HCT116 (cell line): ENCODE data around the gene FSTL4. TPM values are rescaled to one million over a fixed set of nuclear protein-coding genes. Genes with fewer than 3 reads are reported as not detected.

Experiments
- ATAC-seq: fragments of 200-7000 bp; cut with Tn5 transposase; 2 replicates; pipeline ENCODE4 v1.9.1; 2020; ENCODE audit warnings: mild to moderate bottlenecking, moderate library complexity
- BruUV-seq: library from RNA; stranded (reverse); fragments of 400-500 nt; replicated peaks from 2 replicates; lab custom pipeline; 2021; lab: Mats Ljungman, UMichigan
- CTCF ChIA-PET: fragments of 300-600 bp; sonication (Branson Sonifier 250); formaldehyde crosslinking; loops from one replicate; lab custom pipeline; 2021; ENCODE audit warnings: antibody characterized with exemption; lab: Charles Lee
- POLR2A ChIA-PET: fragments of 300-600, 350-600 bp; sonication (Branson Sonifier 250); formaldehyde crosslinking; loops from one replicate; lab custom pipeline; 2021; ENCODE audit warnings: antibody characterized with exemption; lab: Charles Lee
- RAD21 ChIA-PET, 2 experiments: fragments of 300-600 bp; sonication (Branson Sonifier 250); formaldehyde crosslinking; loops; one replicate each; lab custom pipeline; 2023; ENCODE audit warnings: low total read pairs in 2 of 2; ENCODE audit not compliant: uncharacterized antibody in 2 of 2, unreplicated experiment in 2 of 2, low non-redundant PET in 1 of 2; lab: Charles Lee
- DNase-seq: peaks from one replicate; pipeline ENCODE4 v3.0.0-alpha.2; 2010; ENCODE audit warnings: low read depth, low spot score
- H2AFZ ChIP-seq: fragments of 200-600 bp; shearing (Covaris generic), sonication (generic); 2 replicates; pipeline ENCODE4 v1.6.1; 2017; ENCODE audit warnings: low read depth, mixed run types, mixed read lengths, antibody characterized with exemption, low read length; ENCODE audit not compliant: poor library complexity, severe bottlenecking
- H3K27ac ChIP-seq: 2 replicates; pipeline ENCODE4 v1.5.1; 2012; ENCODE audit warnings: low read depth, low read length
- H3K27me3 ChIP-seq: fragments of 200-600 bp; sonication (generic); 2 replicates; pipeline ENCODE4 v1.6.1; 2016; ENCODE audit warnings: mixed run types, low read length, mixed read lengths; ENCODE audit not compliant: insufficient read depth
- H3K36me3 ChIP-seq, 2 experiments: fragments of 200-500 bp in 1 of 2; fragments of 200-600 bp in 1 of 2; sonication (Bioruptor generic) in 1 of 2; sonication (generic) in 1 of 2; 2 replicates each; pipeline versions ENCODE4 v1.5.1 to v1.6.1; 2014 to 2016; ENCODE audit warnings: low read length in 2 of 2, inconsistent platforms in 1 of 2, mixed read lengths in 1 of 2, mixed run types in 1 of 2; ENCODE audit not compliant: insufficient read depth in 2 of 2, control insufficient read depth in 1 of 2
- H3K4me1 ChIP-seq, 2 experiments: fragments of 200-600 bp in 1 of 2; sonication (generic) in 1 of 2; 2 replicates each; pipeline versions ENCODE4 v1.5.1 to v1.6.1; 2012 to 2017; ENCODE audit warnings: low read length in 2 of 2, inconsistent platforms in 1 of 2, mild to moderate bottlenecking in 1 of 2, mixed read lengths in 1 of 2, mixed run types in 1 of 2, moderate library complexity in 1 of 2; ENCODE audit not compliant: insufficient read depth in 2 of 2, control insufficient read depth in 1 of 2
- H3K4me2 ChIP-seq: fragments of 200-600 bp; sonication (generic); 2 replicates; pipeline ENCODE4 v1.6.1; 2017; ENCODE audit warnings: mixed run types, low read length, mixed read lengths
- H3K4me3 ChIP-seq, 2 experiments: fragments of 200-600 bp in 1 of 2; sonication (generic) in 1 of 2; replicated peaks in 1 of 2; 2 replicates each; pipeline ENCODE4 v1.5.1; 2011 to 2016; ENCODE audit warnings: low read length in 2 of 2, control low read depth in 1 of 2, low read depth in 1 of 2, mild to moderate bottlenecking in 1 of 2, mixed read lengths in 1 of 2, mixed run types in 1 of 2
- H3K79me2 ChIP-seq: fragments of 200-600 bp; sonication (generic); 2 replicates; pipeline ENCODE4 v1.6.1; 2017; ENCODE audit warnings: mild to moderate bottlenecking, mixed run types, low read length, moderate library complexity, mixed read lengths; ENCODE audit not compliant: insufficient read depth
- H3K9ac ChIP-seq: fragments of 200-600 bp; sonication (generic); 2 replicates; pipeline ENCODE4 v1.6.1; 2016; ENCODE audit warnings: low read length, mixed read lengths
- H3K9me2 ChIP-seq: fragments of 200-600 bp; sonication (generic), shearing (Covaris generic); 2 replicates; pipeline ENCODE4 v1.6.1; 2017; ENCODE audit warnings: mixed run types, mild to moderate bottlenecking, moderate library complexity; ENCODE audit not compliant: insufficient read depth
- H3K9me3 ChIP-seq, 2 experiments: fragments of 200-500 bp in 1 of 2; fragments of 200-600 bp in 1 of 2; sonication (Bioruptor generic) in 1 of 2; sonication (generic) in 1 of 2; 2 replicates each; pipeline ENCODE4 v1.6.1; 2014 to 2017; ENCODE audit warnings: low read length in 2 of 2, mixed read lengths in 2 of 2, inconsistent platforms in 1 of 2, low read depth in 1 of 2, mild to moderate bottlenecking in 1 of 2, mixed run types in 1 of 2, moderate library complexity in 1 of 2; ENCODE audit not compliant: control insufficient read depth in 1 of 2, insufficient read depth in 1 of 2
- H4K20me1 ChIP-seq: fragments of 200-600 bp; sonication (generic), shearing (Covaris generic); 2 replicates; pipeline ENCODE4 v1.6.1; 2017; ENCODE audit warnings: mixed run types, mild to moderate bottlenecking, moderate library complexity; ENCODE audit not compliant: insufficient read depth
- EZH2 ChIP-seq: fragments of 200-600 bp; sonication (generic); IDR thresholded peaks from 2 replicates; pipeline ENCODE4 v1.6.1; 2017; ENCODE audit warnings: antibody characterized with exemption, mixed run types
- JUND ChIP-seq: IDR thresholded peaks from 2 replicates; pipeline ENCODE4 v1.6.1; 2012
- SP1 ChIP-seq: IDR thresholded peaks from 2 replicates; pipeline ENCODE4 v1.6.1; 2012; ENCODE audit warnings: low read depth
- SRF ChIP-seq: IDR thresholded peaks from 2 replicates; pipeline ENCODE4 v1.6.1; 2012; ENCODE audit warnings: low read depth
- TCF7L2 ChIP-seq: IDR thresholded peaks from 2 replicates; pipeline ENCODE4 v1.7.0; 2011; ENCODE audit warnings: borderline replicate concordance, inconsistent platforms; ENCODE audit not compliant: insufficient read depth, insufficient read length; ENCODE audit errors: extremely low read depth
- YY1 ChIP-seq: IDR thresholded peaks from 2 replicates; pipeline ENCODE4 v1.6.1; 2011; ENCODE audit warnings: low read length, low read depth, moderate library complexity, mild to moderate bottlenecking; ENCODE audit not compliant: insufficient replicate concordance; ENCODE audit errors: extremely low read depth
- ZFX ChIP-seq: fragments of 450-650 bp; IDR thresholded peaks from 2 replicates; pipeline ENCODE4 v1.6.1; 2017
- ZNF274 ChIP-seq: fragments of 200-500 bp; sonication (Bioruptor generic); IDR thresholded peaks from 2 replicates; pipeline ENCODE4 v1.6.1; 2014; ENCODE audit warnings: mild to moderate bottlenecking, low read depth, low read length, inconsistent platforms
- intact Hi-C: fragments of 100-400 bp; cut with micrococcal nuclease; formaldehyde crosslinking; loops from 2 replicates; pipeline ENCODE4 v1.10.0; 2022
- total RNA-seq: library from RNA; stranded (reverse); gene quantifications from one replicate; pipeline ENCODE4 v1.2.1, GENCODE V29; 2021; ENCODE audit not compliant: unreplicated experiment
- TF ChIP-seq, protein P1 (sequence below): IDR thresholded peaks from 2 replicates; pipeline ENCODE4 v1.6.1; 2011; ENCODE audit warnings: mild to moderate bottlenecking, low read length, moderate library complexity; ENCODE audit not compliant: insufficient replicate concordance; ENCODE audit errors: extremely low read depth

FSTL4 gene
- total RNA-seq, 1 experiment from 2014 or later: 0.37 TPM

DNA sequence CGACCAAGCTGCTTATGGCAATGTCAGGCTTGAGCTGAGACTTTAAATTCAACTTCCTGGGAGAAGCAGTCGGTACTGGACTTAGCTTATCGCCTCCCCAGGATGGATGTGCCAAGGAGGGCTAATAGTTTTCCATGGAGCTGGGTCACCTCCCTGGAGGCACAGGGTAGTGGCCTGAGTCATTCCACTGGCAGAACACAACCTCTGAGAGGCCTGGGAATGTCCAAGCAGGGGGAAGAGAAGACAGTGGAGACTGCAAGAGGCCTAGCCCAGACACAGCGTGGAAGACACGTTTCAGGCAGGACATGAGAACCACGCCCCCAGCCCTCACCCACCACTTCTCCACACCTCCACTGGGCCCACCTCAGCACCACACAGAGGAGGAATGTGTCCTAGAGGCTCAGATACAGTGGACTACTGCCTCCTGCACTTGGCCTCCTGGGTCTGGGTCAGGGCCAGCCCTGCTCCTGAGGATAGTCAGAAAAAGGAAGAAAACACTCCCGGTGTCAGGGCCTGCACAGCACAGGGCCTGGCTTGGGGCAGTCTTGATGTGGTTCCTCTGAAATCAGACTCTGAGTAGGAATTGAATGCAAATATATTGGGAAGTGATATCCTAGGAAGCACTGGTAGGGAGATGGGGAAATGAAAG is 171.8 kb downstream of the FSTL4 start:
- no TSS peak for BruUV-seq
- RAD21 ChIA-PET: no interaction called here
- H3K9me2 ChIP-seq: no peaks in the 10 kb centered on the region
- H3K79me2 ChIP-seq: no peaks in the 10 kb centered on the region
- intact Hi-C loops: no loop called here
- no peaks in the 10 kb centered on the region for H3K4me1 ChIP-seq
- no peak overlapping the region for H3K4me3 ChIP-seq
- TF ChIP-seq JUND (no peak), YY1 (no peak), ZNF274 (no peak), SP1 (no peak), SRF (no peak), TCF7L2 (no peak), ZFX (no peak), EZH2 (no peak)
- TF ChIP-seq, protein P1, sequence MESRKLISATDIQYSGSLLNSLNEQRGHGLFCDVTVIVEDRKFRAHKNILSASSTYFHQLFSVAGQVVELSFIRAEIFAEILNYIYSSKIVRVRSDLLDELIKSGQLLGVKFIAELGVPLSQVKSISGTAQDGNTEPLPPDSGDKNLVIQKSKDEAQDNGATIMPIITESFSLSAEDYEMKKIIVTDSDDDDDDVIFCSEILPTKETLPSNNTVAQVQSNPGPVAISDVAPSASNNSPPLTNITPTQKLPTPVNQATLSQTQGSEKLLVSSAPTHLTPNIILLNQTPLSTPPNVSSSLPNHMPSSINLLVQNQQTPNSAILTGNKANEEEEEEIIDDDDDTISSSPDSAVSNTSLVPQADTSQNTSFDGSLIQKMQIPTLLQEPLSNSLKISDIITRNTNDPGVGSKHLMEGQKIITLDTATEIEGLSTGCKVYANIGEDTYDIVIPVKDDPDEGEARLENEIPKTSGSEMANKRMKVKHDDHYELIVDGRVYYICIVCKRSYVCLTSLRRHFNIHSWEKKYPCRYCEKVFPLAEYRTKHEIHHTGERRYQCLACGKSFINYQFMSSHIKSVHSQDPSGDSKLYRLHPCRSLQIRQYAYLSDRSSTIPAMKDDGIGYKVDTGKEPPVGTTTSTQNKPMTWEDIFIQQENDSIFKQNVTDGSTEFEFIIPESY: no peak
- no peak overlapping the region for H3K4me2 ChIP-seq
- DNase-seq: no peak
- no peaks in the 10 kb centered on the region for H3K9me3 ChIP-seq
- H3K27ac ChIP-seq: no peak overlapping the region
- POLR2A ChIA-PET: no interaction called here
- H3K9ac ChIP-seq: no peak overlapping the region
- no peak for ATAC-seq
- no peaks in the 10 kb centered on the region for H3K27me3 ChIP-seq
- CTCF ChIA-PET: interaction anchor here (2.5 kb wide), 1 partner anchor 17 kb away, joined by 5 read pairs; no protein-coding TSS in a partner anchor
- no peaks in the 10 kb centered on the region for H3K36me3 ChIP-seq
- H4K20me1 ChIP-seq: no peaks in the 10 kb centered on the region
- H2AFZ ChIP-seq: no peak overlapping the region
